K562 (cell line): ENCODE measurements around the gene NRXN2. TPM values are rescaled to one million over a fixed set of nuclear protein-coding genes. Genes with fewer than 3 reads are reported as not detected.

Experiments
- AFF1 ChIP-seq, 2 experiments: fragments of 450-650 bp; IDR thresholded peaks; 2 replicates each; pipeline ENCODE4 v1.6.1; 2018; ENCODE audit warnings: mild to moderate bottlenecking in 2 of 2, low read depth in 1 of 2; ENCODE audit not compliant: partially characterized antibody in 2 of 2
- ATF1 ChIP-seq, 2 experiments: fragments of 450-650 bp in 1 of 2; IDR thresholded peaks; 2 replicates each; pipeline ENCODE4 v1.6.1; 2016; ENCODE audit warnings: missing compliant biosample characterization in 1 of 2, missing genetic modification characterization in 1 of 2
- CEBPB ChIP-seq: fragments of 450-650 bp; IDR thresholded peaks from 2 replicates; pipeline ENCODE4 v1.6.1; 2016; ENCODE audit warnings: missing genetic modification characterization, missing compliant biosample characterization
- CREBBP ChIP-seq: IDR thresholded peaks from one replicate; pipeline ENCODE4 v1.6.1; 2012; ENCODE audit warnings: low read depth, mild to moderate bottlenecking, control low read depth, inconsistent platforms, low read length
- FOXA3 ChIP-seq, 2 experiments: fragments of 450-650 bp in 1 of 2; sonication (generic) in 1 of 2; formaldehyde crosslinking; IDR thresholded peaks in 1 of 2; conservative IDR thresholded peaks in 1 of 2; 2 replicates each; pipeline versions ENCODE4 v1.4.0 to v1.8.0; 2020 to 2022; ENCODE audit warnings: mild to moderate bottlenecking in 2 of 2, missing genetic modification reagents in 1 of 2
- FOXJ2 ChIP-seq: fragments of 200-800 bp; sonication (Bioruptor generic); IDR thresholded peaks from 2 replicates; pipeline ENCODE4 v1.6.1; 2016; ENCODE audit warnings: missing genetic modification characterization, missing compliant biosample characterization
- HCFC1 ChIP-seq: IDR thresholded peaks from 2 replicates; pipeline ENCODE4 v1.6.1; 2012; ENCODE audit warnings: low read depth, low read length, improper control_type of control experiment
- HDAC1 ChIP-seq, 2 experiments: fragments of 450-650 bp; IDR thresholded peaks; 2 replicates each; pipeline ENCODE4 v1.6.1; 2016 to 2017; ENCODE audit warnings: inconsistent platforms in 1 of 2, mild to moderate bottlenecking in 1 of 2, moderate library complexity in 1 of 2
- HMBOX1 ChIP-seq: sonication (generic); IDR thresholded peaks from 2 replicates; pipeline ENCODE4 v1.6.1; 2016
- L3MBTL2 ChIP-seq: fragments of 450-650 bp; IDR thresholded peaks from 2 replicates; pipeline ENCODE4 v1.6.1; 2016; ENCODE audit warnings: mild to moderate bottlenecking, moderate library complexity
- NR2C1 ChIP-seq, 2 experiments: fragments of 450-650 bp; IDR thresholded peaks; 2 replicates each; pipeline ENCODE4 v1.6.1; 2017; ENCODE audit warnings: mild to moderate bottlenecking in 2 of 2, antibody characterized with exemption in 1 of 2, inconsistent platforms in 1 of 2, missing compliant biosample characterization in 1 of 2, missing genetic modification characterization in 1 of 2
- NR2C2 ChIP-seq, 2 experiments: fragments of 200-800 bp in 1 of 2; sonication (Bioruptor generic) in 1 of 2; sonication (generic) in 1 of 2; formaldehyde crosslinking in 1 of 2; IDR thresholded peaks; 2 replicates each; pipeline versions ENCODE4 v1.6.1 to v1.8.0; 2016 to 2022; ENCODE audit warnings: mild to moderate bottlenecking in 1 of 2, missing compliant biosample characterization in 1 of 2, missing genetic modification characterization in 1 of 2, missing genetic modification reagents in 1 of 2
- RB1 ChIP-seq: fragments of 450-650 bp; IDR thresholded peaks from 2 replicates; pipeline ENCODE4 v1.6.1; 2017; ENCODE audit warnings: low read depth, mild to moderate bottlenecking
- TCF15 ChIP-seq: fragments of 250-450 bp; sonication (Bioruptor Pico); IDR thresholded peaks from 2 replicates; pipeline ENCODE4 v1.8.0; 2022; ENCODE audit warnings: moderate library complexity, mild to moderate bottlenecking, inconsistent platforms
- TEAD2 ChIP-seq: fragments of 450-650 bp; IDR thresholded peaks from 2 replicates; pipeline ENCODE4 v1.6.1; 2016; ENCODE audit warnings: missing genetic modification characterization, control low read depth, missing compliant biosample characterization
- ZKSCAN1 ChIP-seq: fragments of 150-350 bp; IDR thresholded peaks from 2 replicates; pipeline ENCODE4 v1.6.1; 2016; ENCODE audit warnings: low read depth, low read length
- ZKSCAN8 ChIP-seq: fragments of 200-800 bp; sonication (Bioruptor generic); IDR thresholded peaks from 2 replicates; pipeline ENCODE4 v1.6.1; 2016; ENCODE audit warnings: missing genetic modification characterization, missing compliant biosample characterization
- ZNF436 ChIP-seq: fragments of 250-450, 450-650 bp; sonication (Bioruptor Pico); formaldehyde crosslinking; IDR thresholded peaks from 2 replicates; pipeline ENCODE4 v1.7.0; 2020; ENCODE audit warnings: mild to moderate bottlenecking
- polyA plus RNA-seq, 8 experiments: library from polyadenylated mRNA; depleted of rRNA in 4 of 8; stranded (reverse) in 5 of 8; unstranded in 3 of 8; fragments of >200 nt; fragmentation: Nextera tagmentation in 2 of 8; fragmentation: Illumina TruSeq in 1 of 8; extraction: Ambion mirVana in 2 of 8; extraction: Trizol in 1 of 8; gene quantifications; 2 replicates each; pipeline versions ENCODE4 v1.2.1 to v1.2.3, GENCODE V29; 2011 to 2014; ENCODE audit warnings: inconsistent platforms in 1 of 8, missing spikeins in 1 of 8
- total RNA-seq, 7 experiments: library from RNA; depleted of rRNA in 6 of 7; stranded (reverse); fragments of >200 nt in 6 of 7; fragmentation: Illumina TruSeq in 2 of 7; extraction: Trizol in 2 of 7; gene quantifications; 2 replicates each; pipeline versions ENCODE4 v1.2.1 to v1.2.3, GENCODE V29; 2011 to 2021; ENCODE audit warnings: low replicate concordance in 1 of 7

Gene NRXN2
- total and polyA plus RNA-seq, 9 of the 15 experiments (the other 6 are each of a cell fraction or from before 2014, with no cell fraction given): 0.07 to 0.47 (median 0.15) TPM; not detected in 4

- TF ChIP-seq HCFC1: peak; percentile 90
- TF ChIP-seq ZKSCAN8 (CRISPR knock-in tag): no peak
- no peak for TF ChIP-seq FOXJ2 (tag)
- TF ChIP-seq NR2C1 (IDR thresholded peaks at IDR 0.05): peak; percentile 68
- TF ChIP-seq NR2C1 (tag; IDR thresholded peaks at IDR 0.05): peak; percentile 87
- no peak for TF ChIP-seq NR2C2 (CRISPR knock-in tag; IDR thresholded peaks at IDR 0.05)
- peak; percentile 59 for TF ChIP-seq NR2C2 (tag; IDR thresholded peaks at IDR 0.05)
- TF ChIP-seq TCF15 (CRISPR knock-in tag): no peak
- no peak for TF ChIP-seq ATF1 (CRISPR knock-in tag; IDR thresholded peaks at IDR 0.05)
- TF ChIP-seq ATF1 (tag; IDR thresholded peaks at IDR 0.05): no peak
- TF ChIP-seq ZKSCAN1: no peak
- TF ChIP-seq HDAC1 (IDR thresholded peaks at IDR 0.05): no peak
- no peak for TF ChIP-seq TEAD2 (tag)
- no peak for TF ChIP-seq CREBBP
- no peak for TF ChIP-seq ZNF436 (CRISPR knock-in tag)
- TF ChIP-seq FOXA3 (CRISPR knock-in tag; conservative IDR thresholded peaks at IDR 0.05 in 1 of 2, IDR thresholded peaks at IDR 0.05 in 1 of 2): peak in 1 of 2 experiments; percentile 55; a peak in 1 of 4 replicates
- TF ChIP-seq CEBPB (tag): peak; percentile 91
- 0 out of 2 replicates have a peak, but pooled peaks have one; percentile 43 for TF ChIP-seq L3MBTL2
- no peak for TF ChIP-seq HMBOX1
- TF ChIP-seq AFF1 (IDR thresholded peaks at IDR 0.05; ENCODE audit: low read depth in 1 of 2, partially characterized antibody in 2 of 2): peak in 1 of 2 experiments; percentile 95
- no peak for TF ChIP-seq RB1
Observed at GRCh38 chr11:64609436-64610047, 113.5 kb downstream of the NRXN2 start (continued).
